Endometrial microvascular endothelial cells (primary cell): ENCODE results near the gene OR2AG2. TPM values are rescaled to one million over a fixed set of nuclear protein-coding genes. Genes with fewer than 3 reads are reported as not detected.

ENCODE experiments used
- in situ Hi-C: cut with HindIII; loops from 2 replicates; pipeline ENCODE4 v1.10.0; 2017; ENCODE audit warnings: low sequenced_read_pairs, low pct_unique_long_range_greater_than_20kb; ENCODE audit errors: inconsistent ontology term
- total RNA-seq: library from RNA; depleted of rRNA; stranded (reverse); fragments of >200 nt; gene quantifications from one replicate; pipeline ENCODE4 v1.2.3, GENCODE V29; 2015; ENCODE audit errors: inconsistent ontology term

OR2AG2 gene
- total RNA-seq, 1 donor from 2014 or later = not detected

- in situ Hi-C loops = no loop called here
These were observed 26.2 kb downstream of the OR2AG2 start for GRCh38 chr11:6745465-6746015.

DNA sequence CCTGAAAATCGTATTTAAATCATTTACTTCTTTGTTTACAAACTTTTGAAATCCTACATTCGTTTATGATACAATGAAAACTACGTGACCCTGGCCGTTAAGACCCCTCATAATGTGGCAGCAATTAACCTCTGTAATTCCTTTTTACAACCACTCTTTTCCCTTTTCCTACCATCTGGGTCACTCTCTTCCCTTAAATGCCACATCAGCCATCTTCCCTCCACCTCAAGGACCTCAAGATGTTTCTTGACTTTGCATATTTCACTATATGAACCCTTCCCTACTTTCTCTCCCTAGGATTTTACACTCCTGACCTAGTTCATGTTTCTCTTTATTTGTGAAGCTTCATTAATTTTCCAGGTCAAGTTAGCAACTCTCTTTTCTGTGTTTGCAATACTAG, 26.8 kb downstream of the OR2AG2 start:
- in situ Hi-C loops = no loop called here

DNA sequence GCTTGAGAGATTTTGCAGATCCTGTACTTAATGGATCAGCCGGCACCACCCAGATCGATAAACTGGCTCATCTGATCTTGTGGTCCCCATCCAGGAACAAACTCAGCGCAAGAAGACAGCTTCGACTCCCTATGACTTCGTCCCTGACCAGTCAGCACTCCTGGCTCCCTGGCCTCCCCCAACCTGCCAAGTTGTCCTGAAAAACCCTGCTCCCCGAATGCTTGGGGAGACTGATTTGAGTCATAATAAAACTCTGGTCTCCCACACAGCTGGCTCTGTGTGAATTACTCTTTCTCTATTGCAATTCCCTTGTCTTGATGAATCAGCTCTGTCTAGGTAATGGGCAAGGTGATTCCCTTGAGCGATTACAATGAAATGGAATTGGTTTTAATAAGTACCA, 29.5 kb downstream of the OR2AG2 start:
- in situ Hi-C loops = no loop called here

- in situ Hi-C loops = no loop called here
These were observed 33.2 kb downstream of the OR2AG2 start for GRCh38 chr11:6738590-6738989.

DNA sequence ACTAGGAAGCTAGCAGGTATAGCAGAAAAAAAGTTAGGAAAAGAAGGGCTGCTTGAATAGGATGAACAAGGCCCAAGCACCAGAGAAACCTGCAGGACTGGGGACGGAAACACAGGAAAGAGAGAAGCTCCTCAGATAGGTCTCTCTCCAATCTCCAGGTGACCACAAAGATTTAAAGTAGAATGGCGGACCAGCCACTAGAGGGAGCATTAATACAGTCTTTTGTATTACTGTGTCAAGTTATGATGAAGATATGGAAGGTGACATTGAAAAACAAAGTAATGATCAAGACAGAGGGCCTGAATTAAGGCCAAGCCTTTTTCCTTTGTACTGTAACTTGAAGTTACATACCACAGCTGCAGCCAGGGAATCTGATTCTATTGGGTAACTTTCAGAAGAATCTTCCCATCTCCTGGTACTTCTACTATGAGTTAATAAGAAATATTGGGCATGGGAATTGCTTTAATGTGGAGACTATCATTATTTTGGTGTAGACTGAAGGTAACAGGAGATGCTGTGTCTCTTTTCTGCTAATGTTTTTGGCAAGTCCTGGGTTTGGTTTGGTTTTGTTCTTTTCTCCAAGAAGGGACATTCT, 33.8 kb downstream of the OR2AG2 start:
- in situ Hi-C loops = no loop called here

GRCh38 chr11:6736495-6737121, 35.2 kb downstream of the OR2AG2 start:
- in situ Hi-C loops = no loop called here

DNA sequence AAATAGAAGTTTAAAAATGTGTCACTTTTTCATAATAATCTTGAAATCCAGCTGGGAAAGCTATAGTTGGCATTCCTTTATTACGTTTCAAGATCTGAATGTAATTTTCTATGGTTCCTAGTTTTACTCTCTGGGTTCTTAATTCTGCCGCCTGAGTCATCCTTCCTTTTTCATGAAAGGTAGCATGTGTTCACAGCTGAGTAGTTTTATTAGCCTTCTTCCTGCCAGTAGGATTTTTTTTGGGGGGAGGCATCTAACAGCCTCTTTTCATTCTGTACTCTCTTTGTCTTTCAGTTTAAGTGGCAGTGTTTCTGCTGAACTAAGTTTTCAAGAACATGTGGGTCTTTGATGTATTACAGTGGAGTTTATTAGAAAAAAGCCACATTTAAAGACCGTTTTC, 36.5 kb downstream of the OR2AG2 start:
- in situ Hi-C loops = no loop called here

GRCh38 chr11:6734616-6735015, 37.2 kb downstream of the OR2AG2 start:
- in situ Hi-C loops = no loop called here

DNA sequence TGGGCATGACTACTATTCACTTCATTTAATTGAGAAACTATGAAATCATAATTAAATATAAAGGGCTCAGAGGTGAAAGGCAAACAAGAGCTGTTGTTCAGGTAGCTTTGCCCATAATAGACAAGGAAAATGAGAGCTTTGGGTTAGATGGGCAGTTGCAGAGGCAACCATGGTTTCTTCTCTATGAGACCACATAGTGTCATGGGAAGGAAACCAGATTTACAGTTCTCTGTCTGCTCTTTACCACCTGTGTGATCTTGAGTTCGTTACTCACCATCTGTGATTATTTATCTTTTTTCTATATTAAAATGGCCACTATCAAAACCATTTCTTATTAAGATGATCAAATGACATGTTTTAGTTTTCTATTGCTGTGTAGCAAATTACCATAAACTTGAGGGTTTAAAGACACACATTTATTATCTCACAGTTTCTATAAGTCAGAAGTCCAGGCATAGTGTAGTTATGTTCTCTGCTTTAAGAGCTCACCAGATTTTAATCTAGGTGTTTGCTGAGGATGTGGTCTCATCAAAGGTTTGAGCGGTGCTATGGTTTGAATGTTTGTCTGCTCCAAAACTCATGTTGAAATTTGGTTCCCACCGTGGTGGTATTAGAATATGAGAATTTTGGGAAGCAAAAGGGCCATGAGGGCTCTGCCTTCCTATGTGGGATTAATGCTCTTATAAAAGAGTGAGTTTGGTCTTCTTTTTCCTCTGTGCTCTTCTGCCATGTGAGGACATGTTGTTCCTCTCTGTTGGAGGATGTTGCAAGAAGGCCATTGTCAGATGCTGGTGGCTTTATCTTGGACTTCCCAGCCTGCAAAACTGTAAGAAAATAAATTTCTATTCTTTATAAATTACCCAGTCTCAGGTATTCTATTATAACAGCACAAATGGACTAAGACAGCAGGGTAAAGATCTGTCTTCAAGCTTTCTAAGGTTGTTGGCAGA, 38.2 kb downstream of the OR2AG2 start:
- in situ Hi-C loops = no loop called here

GRCh38 chr11:6727971-6728760, 43.6 kb downstream of the OR2AG2 start:
- in situ Hi-C loops = no loop called here

- in situ Hi-C loops = no loop called here
These were observed 46.3 kb downstream of the OR2AG2 start for GRCh38 chr11:6725386-6725896.

DNA sequence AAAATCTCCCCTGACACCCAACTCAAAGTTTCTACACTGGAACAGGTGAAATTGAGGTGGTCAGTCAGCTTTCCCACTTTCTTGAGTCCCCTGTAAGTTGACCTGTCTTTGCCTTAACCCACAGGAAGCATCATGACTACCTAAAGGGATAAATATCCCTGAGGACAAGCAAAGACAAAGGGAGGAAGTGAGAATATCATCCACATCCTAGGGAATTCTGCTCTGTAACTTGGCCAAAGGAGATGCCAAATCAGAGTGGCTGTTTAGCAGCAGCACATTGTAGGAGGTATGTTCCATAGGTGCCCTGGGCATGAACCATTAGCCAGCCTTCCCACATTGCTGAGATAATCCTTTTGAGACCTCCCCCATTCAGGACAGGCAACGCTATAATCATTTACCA, 47.8 kb downstream of the OR2AG2 start:
- in situ Hi-C loops = no loop called here

DNA sequence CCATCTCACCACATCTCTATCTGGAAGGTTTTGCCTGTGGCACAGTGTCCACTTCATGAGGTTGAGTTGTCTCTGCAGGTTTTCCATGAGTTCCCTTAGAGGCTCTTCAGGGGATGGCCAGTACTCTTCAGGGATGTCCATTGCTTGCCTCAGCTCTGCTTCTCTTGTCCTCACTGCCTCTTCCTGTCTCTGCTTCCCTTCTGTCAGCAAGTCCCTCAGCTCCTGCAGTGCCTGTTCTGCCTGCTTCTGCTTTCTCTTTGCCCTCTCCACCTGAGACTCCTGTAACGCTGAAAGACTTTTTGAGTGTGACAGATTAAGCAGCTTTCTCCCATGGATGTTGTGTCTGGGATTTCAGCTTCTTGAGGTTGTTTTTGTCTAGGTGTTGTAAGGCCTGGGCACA, 50.4 kb downstream of the OR2AG2 start:
- in situ Hi-C loops = no loop called here

DNA sequence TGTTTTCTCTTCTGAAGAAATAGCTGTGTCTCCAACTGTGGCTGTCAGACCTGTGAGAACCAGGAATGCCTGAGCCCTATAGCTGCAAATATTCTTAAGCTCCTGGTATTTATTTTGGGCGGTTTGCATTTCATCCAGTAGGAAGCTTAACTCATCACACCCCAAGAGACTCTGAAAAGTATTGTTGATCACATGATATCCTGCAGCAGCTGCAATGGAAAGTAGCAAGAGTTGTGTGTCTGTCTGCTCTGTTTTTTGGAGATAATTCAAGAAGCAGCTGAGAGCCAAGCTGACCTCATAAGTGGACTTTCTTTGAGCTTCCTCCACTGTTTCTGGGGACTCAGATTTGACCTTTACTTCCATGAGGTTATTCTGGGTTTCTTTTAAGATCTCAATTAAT, 52.2 kb downstream of the OR2AG2 start:
- in situ Hi-C loops = no loop called here

DNA sequence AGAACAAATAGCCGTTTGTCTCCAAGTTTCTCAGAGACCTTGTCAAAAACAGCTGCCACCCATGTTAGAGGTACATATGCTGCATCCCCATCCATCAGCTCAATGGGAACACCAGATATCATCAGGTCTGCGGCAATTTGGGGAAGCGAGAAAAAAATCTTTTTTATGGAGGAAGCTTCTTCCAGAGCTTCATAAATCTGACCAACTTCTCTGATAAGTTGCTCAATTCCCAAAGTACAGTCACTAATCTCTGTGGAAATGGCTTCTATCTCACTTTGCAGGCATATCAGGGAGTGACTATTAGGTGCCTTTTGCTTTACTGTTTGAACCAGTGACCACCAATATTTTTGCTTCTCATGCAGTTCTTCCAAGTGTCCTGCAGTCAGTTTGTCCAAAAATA, 54.4 kb downstream of the OR2AG2 start:
- in situ Hi-C loops = no loop called here
